GM18873 (cell line): ENCODE measurements around the gene RNF114.
"Not testable (repeated sequence)": the region's sequence is repeated elsewhere in the genome, so short reads cannot be mapped to it uniquely, and the experiment has no call there.

Source experiments
- ATAC-seq: cut with Tn5 transposase; IDR thresholded peaks from one replicate; pipeline ENCODE4 v1.9.1; 2021; ENCODE audit warnings: mild to moderate bottlenecking, moderate library complexity, moderate number of reproducible peaks; ENCODE audit not compliant: unreplicated experiment, low FRiP score

The RNF114 gene

GRCh38 chr20:49924247-49924646, 11.9 kb upstream of the RNF114 start:
- no peak for ATAC-seq

- no peak for ATAC-seq
These were observed 10.2 kb upstream of the RNF114 start for GRCh38 chr20:49925901-49926454.

GRCh38 chr20:49928411-49929141, 7.6 kb upstream of the RNF114 start:
- no peak for ATAC-seq

GRCh38 chr20:49929142-49929494, 7.1 kb upstream of the RNF114 start:
- no peak for ATAC-seq

- ATAC-seq = no peak
These were observed 448 bp upstream of the RNF114 start for GRCh38 chr20:49935746-49936152.

GRCh38 chr20:49937027-49937929, 1.1 kb downstream of the RNF114 start:
- ATAC-seq = no peak

- ATAC-seq = no peak
These were observed 2.3 kb downstream of the RNF114 start for GRCh38 chr20:49938173-49939163.

- no peak for ATAC-seq
These were observed 5.3 kb downstream of the RNF114 start for GRCh38 chr20:49941456-49941855.

- no peak for ATAC-seq
These were observed 6.1 kb downstream of the RNF114 start for GRCh38 chr20:49942303-49942702.

GRCh38 chr20:49942942-49943341, 6.7 kb downstream of the RNF114 start:
- ATAC-seq = no peak

- ATAC-seq = no peak
These were observed 9.1 kb downstream of the RNF114 start for GRCh38 chr20:49945306-49945700.

- ATAC-seq = no peak
These were observed 9.7 kb downstream of the RNF114 start for GRCh38 chr20:49945701-49946477.

GRCh38 chr20:49948178-49948577, 12.0 kb downstream of the RNF114 start:
- no peak for ATAC-seq

- no peak for ATAC-seq
These were observed 12.8 kb downstream of the RNF114 start for GRCh38 chr20:49948809-49949507.

- ATAC-seq = no peak
These were observed 15.0 kb downstream of the RNF114 start for GRCh38 chr20:49951151-49951550.

GRCh38 chr20:49955167-49955566, 19.0 kb downstream of the RNF114 start:
- no peak for ATAC-seq

GRCh38 chr20:49955830-49956396, 19.7 kb downstream of the RNF114 start:
- ATAC-seq = not testable (repeated sequence)

GRCh38 chr20:49956689-49957088, 20.5 kb downstream of the RNF114 start:
- no peak for ATAC-seq
